Measurements from ENCODE around the gene PRSS57.
"Not testable (repeated sequence)": the region's sequence is repeated elsewhere in the genome, so short reads cannot be mapped to it uniquely, and the experiment has no call there.

Gene PRSS57

DNA sequence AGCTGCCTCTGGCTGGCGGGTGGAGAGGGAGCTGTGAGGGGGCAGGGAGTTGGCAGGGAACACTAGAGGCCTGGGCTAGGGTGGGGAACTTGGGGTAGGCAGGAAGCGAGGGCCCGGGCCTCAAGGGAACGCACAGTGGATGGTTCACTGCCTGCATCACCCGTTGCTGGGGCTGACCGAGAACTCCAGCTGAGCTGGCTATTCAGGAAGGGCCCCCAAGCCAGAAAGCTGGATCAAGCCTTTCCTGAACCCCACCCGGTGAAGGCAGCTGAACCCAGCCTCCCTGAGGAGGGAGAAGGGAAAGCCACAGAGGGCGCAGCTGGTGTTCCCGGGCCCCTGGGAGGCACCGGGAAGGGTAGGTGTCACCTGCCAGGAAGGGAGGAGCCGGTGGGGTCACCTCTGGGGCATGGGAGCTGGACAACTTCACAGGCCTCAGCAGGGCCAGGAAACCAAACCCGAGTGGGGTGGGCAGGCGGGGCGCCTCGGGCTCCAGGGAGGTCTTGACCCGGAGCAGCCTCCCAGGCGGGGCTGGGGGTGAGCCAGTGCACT lies 27.4 kb upstream of the PRSS57 start:
- no peak for DNase-seq

DNA sequence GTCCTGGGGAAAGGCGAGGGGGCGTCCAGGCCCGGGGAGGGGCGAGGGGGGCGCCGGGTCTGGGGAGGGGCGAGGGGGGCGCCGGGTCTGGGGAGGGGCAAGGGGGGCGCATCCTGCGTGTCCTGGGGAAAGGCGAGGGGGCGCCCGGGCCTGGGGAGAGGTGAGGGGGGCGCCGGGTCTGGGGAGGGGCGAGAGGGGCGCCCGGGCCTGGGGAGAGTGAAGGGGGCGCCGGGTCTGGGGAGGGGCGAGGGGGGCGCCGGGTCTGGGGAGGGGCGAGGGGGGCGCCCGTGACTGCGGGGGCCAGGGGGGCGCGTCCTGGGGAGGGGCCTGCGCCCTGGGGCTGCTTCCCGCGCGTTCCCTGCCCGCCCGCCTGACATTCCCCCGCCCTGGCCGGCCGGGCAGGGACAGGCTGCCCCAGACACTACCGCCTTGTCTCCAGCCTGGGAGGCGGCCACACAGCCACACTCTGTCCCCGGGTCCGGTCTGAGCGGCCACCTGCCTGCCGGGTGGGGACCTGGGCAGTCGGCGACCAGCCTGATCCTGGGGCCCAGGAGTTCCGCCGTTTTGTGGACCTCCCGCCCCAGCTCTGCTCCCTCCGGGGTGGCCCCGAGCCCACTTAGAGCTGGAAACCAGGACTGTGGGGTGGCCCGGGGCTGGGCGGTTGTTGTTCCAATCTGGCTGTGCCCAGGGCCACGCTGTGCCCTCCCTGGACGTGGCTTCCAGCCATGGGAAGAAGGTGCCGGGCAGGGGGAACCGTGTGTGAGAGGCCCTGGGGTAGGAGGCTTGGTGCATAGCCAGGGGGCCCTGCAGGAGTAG lies 25.3 kb upstream of the PRSS57 start:
- DNase-seq = no peak

DNA sequence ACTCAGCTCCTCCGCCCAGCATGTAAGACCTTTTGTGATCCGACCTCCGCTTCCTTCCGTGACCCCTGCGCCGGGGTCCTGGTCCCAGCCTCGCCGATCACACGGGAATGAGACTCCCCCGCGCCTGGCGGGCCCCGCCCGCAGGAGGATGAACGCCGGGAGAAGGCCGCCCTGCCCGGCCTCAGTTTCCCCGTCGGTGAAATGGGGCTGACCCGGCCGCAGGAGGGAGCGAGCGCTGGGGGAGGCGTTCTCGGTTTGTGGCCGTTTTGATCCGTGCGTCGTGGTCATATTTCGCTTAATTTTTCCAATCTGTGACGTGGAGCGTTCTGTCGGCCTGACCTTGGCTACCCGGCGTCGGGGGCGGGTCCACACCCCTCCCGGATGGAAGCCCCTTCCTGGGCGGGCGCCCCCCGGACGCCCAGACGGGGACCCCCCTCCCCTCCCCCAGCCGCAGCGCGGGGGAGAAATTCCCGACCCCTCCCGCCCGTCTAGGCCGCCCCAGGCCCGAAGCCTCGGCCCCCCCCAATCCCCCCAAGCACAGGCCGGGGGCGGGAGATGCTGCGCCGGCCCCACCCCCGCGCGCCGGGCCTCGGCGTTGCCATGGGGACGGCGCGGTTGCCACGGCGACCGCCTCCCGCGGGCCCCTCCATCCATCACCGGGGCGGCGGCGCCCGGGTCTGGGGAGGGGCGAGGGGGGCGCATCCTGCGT lies 24.5 kb upstream of the PRSS57 start:
- DNase-seq = no peak

DNA sequence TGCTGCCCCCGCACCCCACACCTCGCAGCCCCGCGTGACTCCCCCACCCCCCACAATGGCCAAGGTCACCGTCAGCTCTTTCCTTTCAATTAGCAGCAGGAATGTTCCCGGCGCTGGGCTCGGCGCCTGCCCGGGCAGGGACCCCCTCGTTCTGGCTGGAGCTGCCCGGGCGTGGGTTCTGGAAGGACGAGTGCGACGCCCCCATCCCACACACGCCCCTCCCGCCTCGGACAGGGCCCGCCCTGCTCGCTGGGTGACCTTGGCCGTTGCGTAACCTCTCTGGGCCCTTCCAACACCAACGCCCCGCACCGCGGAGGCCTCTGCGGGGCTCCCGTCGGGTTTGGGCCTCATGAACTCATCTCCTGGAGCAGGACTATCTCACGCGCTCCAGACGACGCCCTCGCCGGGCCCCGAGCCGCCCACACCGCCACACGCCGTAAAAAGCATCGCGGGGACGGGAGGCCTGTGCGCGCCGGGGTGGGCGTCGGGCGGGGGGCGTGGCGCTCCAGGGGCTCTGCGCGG lies 23.8 kb upstream of the PRSS57 start:
- DNase-seq = no peak

DNA sequence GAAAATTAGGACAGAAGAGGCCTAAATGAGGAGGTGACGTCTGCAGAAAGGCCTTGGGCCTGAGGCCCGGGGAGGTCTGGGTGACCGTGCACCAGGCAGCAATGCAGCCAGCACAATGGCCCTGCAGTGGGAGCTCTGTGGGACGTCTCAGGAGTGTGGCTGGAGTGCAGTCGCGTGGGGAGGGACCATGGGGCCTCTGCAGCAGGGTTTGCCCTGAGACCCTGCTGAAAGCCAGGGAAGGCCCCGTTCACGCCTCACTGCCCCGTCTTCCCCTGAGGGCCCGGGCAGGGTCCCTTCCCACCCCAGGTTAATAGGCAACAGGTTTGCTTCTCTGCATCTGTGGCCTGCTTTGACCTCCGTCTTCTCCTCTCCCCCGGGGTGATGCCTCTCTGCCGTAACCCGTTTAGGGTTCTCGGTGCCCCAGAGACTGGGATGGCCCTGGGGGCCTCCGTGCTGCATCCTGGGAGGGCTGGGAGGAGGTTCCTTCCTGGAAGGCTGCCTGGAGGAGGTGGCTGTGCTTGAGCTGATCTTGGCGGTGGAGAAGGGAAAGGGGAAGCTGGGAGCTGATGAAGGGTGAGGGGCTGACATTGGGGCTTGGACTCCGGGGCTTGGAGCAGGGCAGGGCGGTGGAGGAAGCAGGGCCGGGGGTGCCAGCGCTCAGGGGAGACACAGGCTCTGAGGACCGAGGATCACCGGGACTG lies 23.1 kb upstream of the PRSS57 start:
- DNase-seq = no peak

DNA sequence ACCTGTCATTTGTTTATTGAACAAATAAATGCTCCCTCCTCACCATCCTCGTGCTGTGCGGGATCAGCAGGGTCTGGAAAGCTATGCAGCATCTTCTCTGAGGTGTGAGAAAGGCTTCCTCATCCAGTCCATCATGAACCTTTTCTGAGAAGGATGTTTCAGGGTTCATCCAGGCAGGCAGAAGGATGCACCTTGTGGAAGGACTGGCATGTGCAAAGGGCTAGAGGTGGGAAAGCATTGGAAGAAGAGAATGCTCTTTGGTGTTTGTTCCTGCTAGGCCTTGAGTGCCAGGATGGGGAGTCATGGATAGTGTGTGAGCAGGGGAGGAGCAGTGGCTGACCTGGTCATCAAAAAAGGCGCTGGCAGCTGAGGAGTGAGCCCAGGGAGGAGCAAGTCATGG lies 20.1 kb upstream of the PRSS57 start:
- no peak for DNase-seq

DNA sequence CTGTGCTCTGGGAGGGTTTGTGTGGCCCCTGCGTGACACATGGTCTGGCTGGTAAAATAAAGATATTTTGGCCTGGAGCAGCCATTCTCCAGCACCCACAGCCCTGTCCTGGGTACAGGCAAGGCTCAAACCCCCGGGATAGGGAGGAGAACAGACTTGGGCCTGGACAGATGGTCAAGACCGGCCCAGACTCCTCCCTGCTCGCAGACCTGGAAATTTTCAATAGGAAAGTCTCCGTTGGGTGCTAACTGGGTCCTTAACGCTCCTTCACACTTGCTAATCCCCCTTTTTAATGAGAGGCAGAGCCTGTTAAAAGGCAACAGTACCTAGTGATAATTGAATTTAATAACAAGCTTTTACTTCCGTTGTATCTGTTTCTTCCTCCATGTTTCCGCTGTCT lies 16.0 kb upstream of the PRSS57 start:
- no peak for DNase-seq

DNA sequence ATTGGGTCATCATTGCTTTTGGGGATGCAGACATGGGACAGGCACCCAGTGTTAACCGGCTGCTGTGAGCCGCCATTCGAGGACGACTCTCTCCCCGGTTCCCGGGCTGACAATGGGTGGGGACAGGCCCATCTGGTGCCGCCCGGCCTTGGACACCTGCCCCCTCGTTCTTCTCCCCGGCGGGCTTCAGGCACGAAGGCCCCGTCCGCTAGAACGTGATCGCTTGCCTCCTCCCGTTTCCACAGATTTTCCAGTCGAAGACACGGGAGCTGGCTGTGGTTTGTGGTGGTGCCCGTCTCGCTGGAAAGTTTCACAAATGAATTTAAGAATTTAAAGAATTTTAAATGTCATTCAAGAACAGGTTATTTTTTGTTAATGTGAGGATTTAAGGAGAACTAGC lies 15.5 kb upstream of the PRSS57 start:
- no peak for DNase-seq

DNA sequence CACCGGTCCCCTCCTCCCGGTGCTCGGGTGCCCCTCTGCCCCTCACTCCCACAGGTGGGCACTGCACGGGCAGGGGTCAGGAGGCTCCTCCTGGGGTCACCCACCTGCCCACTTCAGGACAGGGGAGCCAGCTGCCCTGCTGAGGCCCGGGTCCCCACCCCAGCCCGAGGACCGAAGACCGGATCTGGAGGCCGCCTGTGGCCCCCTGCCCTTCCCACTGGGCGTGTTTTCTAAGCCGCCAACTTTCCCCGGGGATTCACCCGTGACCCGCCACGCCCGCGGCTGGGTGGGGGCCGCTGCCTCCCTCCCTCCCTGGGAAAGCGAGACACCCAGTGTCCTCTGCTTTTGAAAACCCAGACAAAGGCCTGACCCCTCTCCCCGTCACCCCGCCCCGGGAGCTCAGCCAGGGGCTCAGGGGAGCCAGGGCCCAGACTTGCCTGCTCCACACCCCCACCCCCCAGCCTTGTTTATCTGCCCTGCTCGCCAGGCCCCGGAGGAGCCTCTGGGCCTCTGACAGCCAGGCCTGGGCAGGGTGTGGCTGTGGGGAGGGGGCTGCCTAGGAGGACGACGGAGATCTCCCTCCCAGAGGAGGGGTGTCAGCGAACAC lies 14.8 kb upstream of the PRSS57 start:
- DNase-seq = no peak

DNA sequence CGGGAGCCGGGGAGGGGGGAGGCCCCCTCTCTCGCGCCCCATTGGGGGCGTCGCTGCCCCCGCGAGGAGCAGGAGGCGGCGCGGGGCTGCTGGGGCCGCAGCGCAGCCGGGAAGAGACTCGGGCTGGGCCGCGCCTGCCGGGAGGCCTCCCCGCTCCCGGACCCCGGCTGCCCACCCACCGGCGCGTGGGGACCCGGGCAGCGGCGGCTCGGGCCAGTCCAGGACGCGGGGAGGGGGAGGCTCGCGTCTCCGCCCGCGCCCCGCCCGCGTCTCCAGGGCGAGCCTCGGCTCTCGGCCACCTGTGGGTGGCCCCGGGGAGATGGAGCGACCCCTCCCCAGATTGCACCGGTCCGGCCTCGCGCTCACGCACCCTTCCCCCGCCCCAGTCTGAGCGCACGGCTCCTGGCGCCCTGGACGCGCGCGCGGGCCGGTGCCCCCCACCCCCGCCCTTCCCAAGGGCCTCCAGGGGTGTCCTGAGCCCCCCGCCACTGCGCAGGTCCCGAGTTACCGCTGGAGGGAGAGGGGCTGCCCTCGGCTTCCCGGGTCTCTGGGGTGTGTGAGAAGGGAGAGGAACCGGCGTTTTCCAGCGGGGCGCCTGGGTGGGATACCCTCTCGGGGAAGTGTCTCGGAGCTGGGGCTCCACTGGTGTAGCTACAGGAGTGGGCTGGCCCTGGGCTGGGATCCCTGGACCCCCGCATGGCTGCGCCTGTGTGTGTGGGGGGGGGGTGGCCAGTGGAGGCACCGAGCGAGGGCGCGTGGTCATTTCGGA lies 14.1 kb upstream of the PRSS57 start:
- no peak for DNase-seq

DNA sequence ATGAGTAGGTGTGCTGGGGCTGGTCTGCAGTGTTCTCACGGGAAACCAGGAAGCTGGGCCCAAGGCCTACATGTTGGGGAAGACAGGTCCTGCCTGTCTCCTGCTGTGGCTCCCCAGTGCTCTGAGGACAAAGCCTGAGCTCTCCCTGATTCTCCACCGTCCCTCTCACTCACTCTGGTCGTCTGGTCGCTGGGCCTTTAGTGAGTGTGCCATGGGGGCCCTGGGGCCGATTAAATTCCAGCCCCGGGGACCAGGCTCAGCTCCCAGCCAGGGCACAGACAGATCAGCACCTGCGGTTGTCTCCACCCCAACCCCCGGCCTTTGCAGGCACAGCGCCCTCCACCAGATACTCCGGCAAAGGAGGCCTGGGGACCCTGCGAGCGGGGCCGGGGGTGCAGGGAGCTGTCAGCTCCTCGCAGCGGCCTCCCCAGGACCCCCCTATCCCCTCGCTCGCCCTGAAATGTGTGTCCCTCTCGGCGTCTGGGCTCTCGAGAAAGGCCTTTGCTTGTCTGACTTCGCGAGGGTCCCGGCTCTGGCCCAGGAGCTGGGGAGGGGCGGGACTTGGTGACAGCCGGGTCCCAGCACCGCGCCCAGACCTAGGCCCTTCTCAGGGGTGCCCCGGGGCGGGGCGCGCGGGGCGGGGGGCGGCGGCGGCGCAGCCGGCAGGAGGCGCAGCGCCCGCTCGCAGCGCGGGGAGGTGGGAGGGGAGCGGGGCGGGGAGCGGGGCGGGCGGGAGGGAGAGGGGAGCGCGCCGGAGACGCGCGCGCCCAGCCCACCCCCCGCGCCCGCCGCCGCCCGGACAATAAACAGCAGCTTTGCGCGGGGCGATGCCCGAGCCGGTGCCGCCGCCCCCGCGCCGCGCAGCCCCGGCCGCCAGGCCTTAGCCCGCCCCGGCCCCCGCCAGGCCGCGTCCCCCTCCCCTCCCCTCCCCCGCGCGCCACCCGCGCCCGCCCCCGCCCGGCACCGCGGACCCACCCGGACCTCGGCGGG lies 13.2 kb upstream of the PRSS57 start, which contains the start of gene PALM:
TSS of gene PALM (plus strand) at position 782 of the 990 bp plus-strand sequence. CDS start 212 bp downstream, outside the sequence.
- DNase-seq = no peak

DNA sequence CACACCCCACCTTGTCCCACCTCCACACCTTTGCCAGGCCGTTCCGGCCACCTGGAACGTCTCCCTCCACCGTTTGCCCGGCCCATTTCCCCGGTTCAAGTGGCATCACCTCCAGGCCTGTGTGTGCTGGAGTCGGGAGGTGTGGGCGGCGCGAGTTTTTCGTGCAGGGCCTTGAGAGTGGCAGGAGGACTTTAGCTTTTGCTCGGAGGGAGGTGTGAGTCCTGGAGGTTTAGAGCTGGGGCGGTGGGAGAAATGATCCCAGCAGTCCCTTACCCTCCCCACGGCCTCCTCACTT lies 9.1 kb upstream of the PRSS57 start:
- no peak for DNase-seq

DNA sequence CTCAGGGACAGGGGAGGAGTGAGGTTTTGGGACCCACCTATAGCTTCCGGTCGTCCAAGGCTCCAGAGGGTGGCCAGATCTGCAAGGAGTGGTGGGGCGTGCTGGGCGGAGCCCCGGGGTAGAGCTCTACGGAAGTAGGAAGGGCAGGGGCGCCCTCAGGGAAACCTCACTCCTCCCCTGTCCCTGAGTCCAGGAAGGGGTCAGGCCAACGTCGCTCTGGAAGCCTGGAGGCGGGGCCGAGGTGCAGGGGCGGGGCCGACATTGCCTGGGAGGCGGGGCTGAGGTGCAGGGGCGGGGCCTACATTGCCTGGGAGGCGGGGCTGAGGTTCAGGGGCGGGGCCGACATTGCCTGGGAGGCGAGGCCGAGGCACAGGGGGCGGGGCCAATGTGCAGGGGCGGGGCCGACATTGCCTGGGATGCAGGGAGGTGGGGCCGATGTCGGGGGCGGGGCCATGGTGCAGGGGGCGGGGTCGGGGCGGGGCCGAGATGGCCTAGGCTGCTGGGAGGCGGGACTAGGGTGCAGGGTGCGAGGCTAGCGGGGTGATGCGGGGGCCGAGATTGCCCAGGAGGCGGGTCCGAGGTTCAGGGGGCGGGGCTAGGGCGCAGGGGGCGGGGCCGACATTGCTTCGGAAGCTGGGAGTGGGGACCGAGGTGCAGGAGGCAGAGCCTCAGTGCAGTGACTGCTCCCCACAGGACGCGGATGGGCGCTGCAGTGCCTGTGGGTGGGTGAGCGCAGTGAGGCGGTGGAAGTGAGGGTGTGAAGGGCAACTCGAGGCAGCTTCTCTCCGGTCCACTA lies 8.6 kb upstream of the PRSS57 start:
- peak; percentile 65 to 78 for DNase-seq

DNA sequence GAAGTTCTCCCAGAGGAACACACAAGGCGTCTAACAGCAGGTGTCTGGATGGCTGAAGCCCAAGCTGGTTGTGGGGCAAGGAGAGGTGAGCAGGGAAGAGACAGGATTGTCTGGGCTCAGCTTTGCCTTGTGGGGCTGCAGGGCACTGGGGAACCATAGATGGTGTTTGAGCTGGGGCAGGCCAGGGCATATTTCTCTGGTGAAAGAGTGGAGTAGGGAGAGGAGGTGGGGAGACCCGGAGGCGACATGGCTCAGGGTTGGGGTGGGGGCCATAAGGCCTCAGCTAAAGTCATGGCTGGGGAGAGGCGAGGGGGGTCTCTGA lies 8.0 kb upstream of the PRSS57 start:
- DNase-seq = no peak

DNA sequence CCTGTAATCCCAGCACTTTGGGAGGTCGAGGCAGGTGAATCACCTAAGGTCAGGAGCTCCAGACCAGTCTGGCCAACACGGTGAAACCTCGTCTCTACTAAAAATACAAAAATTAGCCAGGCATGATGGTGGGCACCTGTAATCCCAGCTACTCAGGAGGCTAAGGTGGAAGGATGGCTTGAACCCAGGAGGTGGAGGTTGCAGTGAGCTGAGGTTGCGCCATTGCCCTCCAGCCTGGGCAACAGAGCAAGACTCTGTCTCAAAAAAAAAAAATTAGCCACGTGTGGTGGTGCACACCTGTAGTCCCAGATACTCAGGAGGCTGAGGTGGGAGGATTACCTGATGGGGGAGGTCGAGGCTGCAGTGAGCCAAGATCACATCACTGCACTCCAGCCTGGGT lies 7.6 kb upstream of the PRSS57 start:
- DNase-seq = not testable (repeated sequence)

DNA sequence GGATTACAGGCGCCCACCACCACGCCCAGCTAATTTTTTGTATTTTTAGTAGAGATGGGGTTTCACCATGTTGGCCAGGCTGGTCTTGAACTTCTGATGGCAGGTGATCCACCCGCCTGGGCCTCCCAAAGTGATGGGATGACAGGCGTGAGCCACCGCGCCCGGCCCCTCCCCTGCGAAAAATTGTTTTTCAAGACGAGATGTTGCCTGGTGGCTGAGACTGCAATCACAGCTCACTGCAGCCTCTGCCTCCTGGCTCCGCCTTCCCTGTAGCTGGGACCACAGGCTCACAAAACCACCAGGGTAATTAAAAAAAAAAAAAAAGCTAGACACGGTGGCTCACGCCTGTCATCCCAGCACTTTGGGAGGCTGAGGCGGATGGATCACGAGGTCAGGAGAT lies 4.6 kb upstream of the PRSS57 start:
- DNase-seq = peak in 1 of 2 donors; percentile 32

DNA sequence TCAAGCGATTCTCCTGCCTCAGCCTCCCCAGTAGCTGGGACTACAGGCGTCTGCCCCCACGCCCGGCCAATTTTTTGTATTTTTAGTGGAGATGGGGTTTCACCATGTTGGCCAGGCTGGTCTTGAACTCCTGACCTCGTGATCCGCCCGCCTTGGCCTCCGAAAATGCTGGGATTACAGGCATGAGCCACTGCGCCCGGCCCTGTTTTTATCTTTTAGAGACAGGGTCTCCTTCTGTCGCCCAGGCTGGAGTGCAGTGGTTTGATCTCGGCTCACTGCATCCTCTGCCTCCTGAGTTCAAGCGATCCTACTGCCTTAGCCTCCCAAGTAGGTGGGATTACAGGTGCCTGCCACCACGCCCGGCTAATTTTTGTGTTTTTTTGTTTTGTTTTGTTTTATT lies 3.3 kb upstream of the PRSS57 start:
- DNase-seq = not testable (repeated sequence)

DNA sequence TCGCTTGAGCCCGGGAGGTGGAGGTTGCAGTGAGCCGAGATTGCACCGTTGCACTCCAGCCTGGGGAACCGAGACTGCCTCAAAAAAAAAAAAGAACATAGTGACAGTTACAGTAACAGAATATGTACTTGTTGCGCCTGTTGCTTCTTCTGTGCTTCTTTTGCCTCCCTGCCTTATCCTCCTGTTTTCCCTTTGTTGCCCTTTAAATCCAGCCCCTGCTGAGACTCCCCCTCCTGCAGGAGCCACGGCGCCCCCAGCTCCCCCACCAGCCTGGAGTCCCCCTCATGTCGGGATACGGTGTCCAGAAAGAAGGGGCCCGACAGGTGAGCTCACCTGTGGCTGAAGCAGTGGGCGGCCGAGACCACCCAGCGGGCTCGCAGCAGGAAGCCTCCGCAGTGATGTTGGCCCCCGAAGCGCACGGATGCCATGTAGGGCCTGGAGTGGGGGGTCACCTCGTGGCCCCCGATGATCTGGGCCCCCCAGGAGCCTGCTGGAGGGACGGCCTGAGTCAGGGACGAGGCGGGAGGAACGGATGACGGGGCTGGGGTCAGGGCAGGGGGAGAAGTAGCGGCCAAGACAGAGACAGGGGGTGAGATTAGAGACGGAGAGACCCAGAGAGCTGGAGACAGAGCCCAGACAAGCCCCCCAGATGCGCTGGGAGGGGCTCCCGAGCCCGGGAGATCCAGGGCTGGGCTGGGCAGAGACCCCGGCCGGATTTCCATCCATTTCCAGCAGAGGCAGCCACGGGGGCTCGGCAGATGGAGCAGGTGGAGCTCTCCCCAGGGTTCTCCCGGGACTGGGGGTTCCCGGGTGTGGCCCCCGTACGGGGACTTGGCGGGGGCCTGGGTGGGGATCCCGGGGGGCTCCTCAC lies 536 bp downstream of the PRSS57 start:
- no peak for DNase-seq

DNA sequence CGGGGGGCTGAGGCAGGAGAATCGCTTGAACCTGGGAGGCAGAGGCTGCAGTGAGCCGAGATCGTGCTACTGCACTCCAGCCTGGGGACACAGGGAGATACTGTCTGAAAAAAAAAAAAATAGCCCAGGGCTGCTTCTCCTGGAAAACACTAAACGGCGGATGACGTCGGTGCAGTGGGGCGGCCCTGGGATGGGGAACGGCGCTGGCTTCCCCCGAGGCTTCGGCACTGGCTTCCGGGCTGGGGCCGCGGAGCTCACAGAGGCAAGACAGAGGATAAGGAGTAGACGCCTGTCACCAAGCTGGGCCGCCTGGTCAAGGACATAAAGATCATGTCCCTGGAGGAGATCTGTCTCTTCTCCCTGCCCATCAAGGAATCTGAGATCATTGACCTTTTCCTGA lies 5.0 kb downstream of the PRSS57 start:
- DNase-seq = no peak
